ENCODE data around the gene SLC15A4. TPM values are rescaled to one million over a fixed set of nuclear protein-coding genes. Genes with fewer than 3 reads are reported as not detected.
A peak's percentile ranks its signal among the peaks of the same experiment; 100 is the strongest.

The SLC15A4 gene
- total RNA-seq, 1 donor from 2014 or later: 31.3 TPM

DNA sequence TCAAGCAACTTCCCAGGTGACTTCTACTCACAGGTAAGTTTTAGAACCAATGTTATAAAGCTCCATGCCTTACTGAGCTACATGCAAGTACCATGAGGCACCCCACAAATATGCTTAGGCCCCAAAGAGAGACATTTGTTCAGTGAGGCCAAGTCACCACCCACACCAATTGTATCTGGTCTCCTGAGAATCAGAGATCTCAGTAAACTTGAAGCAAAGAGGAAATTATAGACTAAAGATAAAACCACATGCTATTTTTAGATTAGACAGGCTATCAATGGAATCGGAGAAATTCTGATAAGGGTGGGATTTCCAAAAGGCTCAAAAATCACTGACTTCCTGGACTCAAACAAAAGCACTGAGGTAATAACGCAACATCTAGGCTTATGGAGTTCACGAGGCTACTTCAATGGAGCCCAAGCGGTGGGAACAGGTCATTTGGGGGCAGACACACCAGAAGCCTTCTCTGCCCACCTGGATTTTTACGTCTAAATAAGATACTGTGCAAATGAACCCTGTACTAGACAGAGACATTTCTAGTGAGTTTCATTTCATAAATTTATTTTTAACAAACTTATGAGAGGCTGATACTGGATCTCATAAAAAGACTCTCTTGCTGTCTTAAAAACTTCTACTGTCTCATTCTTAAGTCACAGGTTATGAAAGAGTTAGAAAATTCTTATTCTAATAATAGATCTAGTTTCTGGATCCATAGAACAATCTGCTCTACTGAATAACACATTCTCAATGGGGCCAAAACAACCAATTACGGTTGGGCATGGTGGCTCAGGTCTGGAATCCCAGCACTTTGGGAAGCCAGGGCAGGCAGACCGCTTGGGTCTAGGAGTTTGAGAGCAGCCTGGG, 7.7 kb downstream of the SLC15A4 start:
- H3K4me1 Mint-ChIP-seq (ENCODE audit: low read depth): peaks cover 23% of the 10 kb centered on the region
- no peak overlapping the region for H3K4me3 Mint-ChIP-seq (ENCODE audit: low read depth)
- no peak for DNase-seq (ENCODE audit: low spot score, unreplicated experiment)
- H3K36me3 Mint-ChIP-seq (ENCODE audit: insufficient read depth): peaks cover 24% of the 10 kb centered on the region
- peak overlapping the region; percentile 41 for H3K27ac Mint-ChIP-seq
- H3K9me3 Mint-ChIP-seq (ENCODE audit: low read depth): no peaks in the 10 kb centered on the region
- TF ChIP-seq, protein P1, sequence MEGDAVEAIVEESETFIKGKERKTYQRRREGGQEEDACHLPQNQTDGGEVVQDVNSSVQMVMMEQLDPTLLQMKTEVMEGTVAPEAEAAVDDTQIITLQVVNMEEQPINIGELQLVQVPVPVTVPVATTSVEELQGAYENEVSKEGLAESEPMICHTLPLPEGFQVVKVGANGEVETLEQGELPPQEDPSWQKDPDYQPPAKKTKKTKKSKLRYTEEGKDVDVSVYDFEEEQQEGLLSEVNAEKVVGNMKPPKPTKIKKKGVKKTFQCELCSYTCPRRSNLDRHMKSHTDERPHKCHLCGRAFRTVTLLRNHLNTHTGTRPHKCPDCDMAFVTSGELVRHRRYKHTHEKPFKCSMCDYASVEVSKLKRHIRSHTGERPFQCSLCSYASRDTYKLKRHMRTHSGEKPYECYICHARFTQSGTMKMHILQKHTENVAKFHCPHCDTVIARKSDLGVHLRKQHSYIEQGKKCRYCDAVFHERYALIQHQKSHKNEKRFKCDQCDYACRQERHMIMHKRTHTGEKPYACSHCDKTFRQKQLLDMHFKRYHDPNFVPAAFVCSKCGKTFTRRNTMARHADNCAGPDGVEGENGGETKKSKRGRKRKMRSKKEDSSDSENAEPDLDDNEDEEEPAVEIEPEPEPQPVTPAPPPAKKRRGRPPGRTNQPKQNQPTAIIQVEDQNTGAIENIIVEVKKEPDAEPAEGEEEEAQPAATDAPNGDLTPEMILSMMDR (IDR thresholded peaks at IDR 0.05; ENCODE audit: unreplicated experiment): no peak
- no peaks in the 10 kb centered on the region for H3K27me3 Mint-ChIP-seq

DNA sequence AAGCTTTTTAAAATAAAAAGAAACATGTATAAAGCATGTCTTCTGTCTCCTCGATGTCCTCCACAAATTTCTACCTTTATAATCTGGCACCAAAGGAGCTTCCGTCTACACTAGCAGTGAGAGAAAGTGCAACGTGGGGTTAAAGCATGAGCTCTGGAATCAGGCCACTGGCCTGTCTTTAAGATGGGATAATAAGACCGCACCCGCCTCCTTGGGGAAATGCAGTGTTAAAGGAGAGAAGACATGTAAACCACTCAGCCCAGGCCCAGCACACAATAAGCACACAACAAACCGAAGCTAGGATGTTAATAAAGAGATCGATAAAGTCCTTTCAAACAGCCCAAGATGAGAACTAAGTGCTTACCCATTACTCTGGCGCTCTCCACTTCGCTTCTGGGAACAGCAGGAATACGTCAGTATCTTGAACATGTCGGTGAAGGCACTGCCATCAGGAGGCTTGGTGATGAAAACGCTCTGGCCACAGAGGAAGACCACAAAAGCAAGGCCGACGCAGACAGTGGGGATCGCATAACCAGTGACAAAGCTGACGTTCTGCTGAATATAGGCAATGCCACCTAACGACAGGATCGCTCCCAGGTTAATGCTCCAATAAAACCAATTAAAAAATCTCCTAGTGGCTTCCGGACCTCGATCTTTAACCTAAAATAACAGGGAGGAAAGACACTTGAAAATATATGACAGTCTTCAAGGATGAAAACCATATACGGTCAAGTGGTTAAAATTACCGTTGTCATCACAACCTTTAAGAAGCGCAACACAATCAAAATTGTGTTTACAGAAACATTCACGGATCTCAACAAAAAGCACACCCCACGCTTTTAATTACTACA, 9.1 kb downstream of the SLC15A4 start:
- H3K9me3 Mint-ChIP-seq (ENCODE audit: low read depth): no peaks in the 10 kb centered on the region
- H3K4me3 Mint-ChIP-seq (ENCODE audit: low read depth): no peak overlapping the region
- peaks cover 21% of the 10 kb centered on the region for H3K36me3 Mint-ChIP-seq (ENCODE audit: insufficient read depth)
- no peaks in the 10 kb centered on the region for H3K27me3 Mint-ChIP-seq
- H3K27ac Mint-ChIP-seq: peak overlapping the region; percentile 39
- TF ChIP-seq, protein P1 (IDR thresholded peaks at IDR 0.05; ENCODE audit: unreplicated experiment): no peak
- H3K4me1 Mint-ChIP-seq (ENCODE audit: low read depth): peaks cover 20% of the 10 kb centered on the region
- DNase-seq (ENCODE audit: low spot score, unreplicated experiment): no peak

DNA sequence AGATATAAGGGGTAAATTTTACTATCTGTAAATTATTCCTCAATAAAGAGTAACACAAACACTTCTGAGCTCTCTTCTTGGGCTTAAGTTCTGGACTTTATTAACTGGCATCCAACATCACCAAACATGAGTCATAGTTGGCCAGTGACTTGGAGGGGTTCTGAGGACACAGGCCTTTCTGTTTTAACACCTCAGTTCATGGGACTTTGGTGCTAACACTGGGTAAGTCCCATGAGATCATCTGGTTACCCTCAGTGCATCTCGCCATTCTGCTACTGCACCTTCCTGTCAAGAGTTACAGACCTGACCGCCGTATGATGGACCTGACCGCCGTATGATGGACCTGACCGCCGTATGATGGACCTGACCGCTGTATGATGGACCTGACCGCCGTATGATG, 9.9 kb downstream of the SLC15A4 start:
- no peaks in the 10 kb centered on the region for H3K9me3 Mint-ChIP-seq (ENCODE audit: low read depth)
- no peaks in the 10 kb centered on the region for H3K27me3 Mint-ChIP-seq
- peaks cover 20% of the 10 kb centered on the region for H3K4me1 Mint-ChIP-seq (ENCODE audit: low read depth)
- no peak for DNase-seq (ENCODE audit: low spot score, unreplicated experiment)
- no peak overlapping the region for H3K4me3 Mint-ChIP-seq (ENCODE audit: low read depth)
- TF ChIP-seq, protein P1 (IDR thresholded peaks at IDR 0.05; ENCODE audit: unreplicated experiment): no peak
- H3K27ac Mint-ChIP-seq: no peak overlapping the region
- H3K36me3 Mint-ChIP-seq (ENCODE audit: insufficient read depth): peaks cover 22% of the 10 kb centered on the region

DNA sequence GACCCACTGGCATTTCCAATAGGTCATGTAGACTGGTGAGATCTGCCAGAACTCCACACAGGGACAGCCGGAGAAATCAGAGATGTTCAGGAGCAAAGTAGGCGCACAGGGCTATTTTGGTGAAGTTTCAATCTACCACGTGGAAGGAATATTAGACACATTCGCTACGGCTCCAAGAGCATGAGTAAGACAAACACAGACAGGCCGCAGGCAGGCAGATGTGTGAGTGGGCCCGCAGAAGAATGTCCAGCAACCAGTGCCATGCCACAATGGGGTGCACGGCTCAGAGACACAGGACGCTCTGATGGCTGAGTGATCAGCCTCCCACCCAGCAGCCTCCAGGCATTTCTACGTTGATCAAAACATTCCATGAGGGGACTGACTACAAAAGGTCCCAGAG, 10.4 kb downstream of the SLC15A4 start:
- peaks cover 25% of the 10 kb centered on the region for H3K36me3 Mint-ChIP-seq (ENCODE audit: insufficient read depth)
- no peaks in the 10 kb centered on the region for H3K27me3 Mint-ChIP-seq
- H3K9me3 Mint-ChIP-seq (ENCODE audit: low read depth): no peaks in the 10 kb centered on the region
- H3K4me3 Mint-ChIP-seq (ENCODE audit: low read depth): no peak overlapping the region
- TF ChIP-seq, protein P1 (IDR thresholded peaks at IDR 0.05; ENCODE audit: unreplicated experiment): no peak
- H3K27ac Mint-ChIP-seq: no peak overlapping the region
- no peak for DNase-seq (ENCODE audit: low spot score, unreplicated experiment)
- H3K4me1 Mint-ChIP-seq (ENCODE audit: low read depth): peaks cover 16% of the 10 kb centered on the region

DNA sequence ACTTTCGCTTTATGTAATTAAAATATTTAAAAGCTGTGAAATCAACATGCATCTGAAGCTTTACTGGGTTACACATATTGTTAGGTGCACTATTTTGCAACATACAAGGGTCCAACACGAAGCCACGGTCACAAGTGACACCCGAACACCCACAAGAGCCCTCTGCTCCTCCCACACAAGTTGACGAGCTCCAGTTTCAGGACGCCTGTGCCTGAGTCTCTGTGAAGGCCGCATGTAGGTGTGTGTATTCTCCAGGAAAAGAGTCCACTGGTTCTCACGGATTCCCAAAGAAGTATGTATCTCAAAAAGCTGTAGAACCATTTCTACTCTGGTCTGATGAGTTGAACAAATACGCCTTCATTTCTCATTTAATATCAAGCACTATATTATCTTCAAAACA, 12.0 kb downstream of the SLC15A4 start:
- no peak for DNase-seq (ENCODE audit: low spot score, unreplicated experiment)
- no peaks in the 10 kb centered on the region for H3K27me3 Mint-ChIP-seq
- H3K27ac Mint-ChIP-seq: no peak overlapping the region
- H3K4me1 Mint-ChIP-seq (ENCODE audit: low read depth): peaks cover 1% of the 10 kb centered on the region
- H3K4me3 Mint-ChIP-seq (ENCODE audit: low read depth): no peak overlapping the region
- peaks cover 33% of the 10 kb centered on the region for H3K36me3 Mint-ChIP-seq (ENCODE audit: insufficient read depth)
- no peaks in the 10 kb centered on the region for H3K9me3 Mint-ChIP-seq (ENCODE audit: low read depth)
- TF ChIP-seq, protein P1 (IDR thresholded peaks at IDR 0.05; ENCODE audit: unreplicated experiment): no peak
